Gastrocnemius medialis (tissue), 4 donors: Measurements from ENCODE around the gene ACLY.

Experiments used
- CTCF ChIP-seq, 5 experiments: fragments of 450-650 bp in 3 of 5; fragments of 200-600 bp in 2 of 5; sonication (generic) in 2 of 5; IDR thresholded peaks in 4 of 5; conservative IDR thresholded peaks in 1 of 5; 1 replicate in 4 of 5; 2 replicates in 1 of 5; pipeline ENCODE4 v1.5.1; 2016 to 2019; ENCODE audit warnings: antibody characterized with exemption in 5 of 5, mild to moderate bottlenecking in 3 of 5, moderate library complexity in 3 of 5
- POLR2A ChIP-seq, 2 donors: fragments of 450-650 bp; IDR thresholded peaks; one replicate each; pipeline ENCODE4 v1.6.1; 2017; ENCODE audit warnings: antibody characterized with exemption in 2 of 2, mild to moderate bottlenecking in 2 of 2, moderate library complexity in 2 of 2

GRCh38 chr17:41864498-41864835, 54.3 kb downstream of the ACLY start:
- TF ChIP-seq CTCF (IDR thresholded peaks at IDR 0.05 in 4 of 5, conservative IDR thresholded peaks at IDR 0.05 in 1 of 5) (no peak), POLR2A (IDR thresholded peaks at IDR 0.05) (no peak)
